ENCODE measurements around the gene ZNF430. TPM values are rescaled to one million over a fixed set of nuclear protein-coding genes. Genes with fewer than 3 reads are reported as not detected.
A peak's percentile ranks its signal among the peaks of the same experiment; 100 is the strongest.
"Not testable (repeated sequence)": the region's sequence is repeated elsewhere in the genome, so short reads cannot be mapped to it uniquely, and the experiment has no call there.

ZNF430 gene
- 9.8 TPM for polyA plus RNA-seq (2013, experiment 1 of 2)
- polyA plus RNA-seq (2013, experiment 2 of 2), result 12.2 TPM

GRCh38 chr19:21020298-21021227, at the start of gene ZNF430:
TSS of gene ZNF430 (plus strand) at chr19:21020657. CDS start at chr19:21020801, 144 bp downstream.
- no peaks in the 10 kb centered on the region for H3K4me1 ChIP-seq (ENCODE audit: control insufficient read depth in 2 of 2, insufficient read depth in 1 of 2, low read depth in 1 of 2, low read length in 2 of 2)
- no peak within 1 kb of the TSS for H2BK120ac ChIP-seq (ENCODE audit: low read depth, low read length)
- peaks cover 3 to 36% of the 10 kb centered on the region in 2 donors for H3K36me3 ChIP-seq (replicated peaks in 1 of 2; ENCODE audit: control insufficient read depth in 2 of 2, insufficient read depth in 2 of 2, low read length in 2 of 2)
- peaks cover 0 to 2% (median 0%) of the 10 kb centered on the region in 3 experiments for H3K27me3 ChIP-seq (ENCODE audit: control insufficient read depth in 3 of 3, insufficient read depth in 3 of 3, low read depth in 1 of 3, low read length in 3 of 3)
- no peak within 1 kb of the TSS for H4K91ac ChIP-seq (ENCODE audit: low read depth, low read length, poor library complexity)
- H3K4me2 ChIP-seq (ENCODE audit: insufficient read depth, low read length, poor library complexity, severe bottlenecking), result peak within 1 kb of the TSS; percentile 57
- no peak within 1 kb of the TSS for H2BK12ac ChIP-seq (ENCODE audit: low read length)
- H3K4me3 ChIP-seq (ENCODE audit: low read length in 2 of 2), result peak within 1 kb of the TSS; percentile 82 to 90
- H3K4ac ChIP-seq (ENCODE audit: low read length), result no peak within 1 kb of the TSS
- H3K27ac ChIP-seq (replicated peaks; ENCODE audit: low read length), result peak within 1 kb of the TSS; percentile 73
- H2AK5ac ChIP-seq (ENCODE audit: low read depth, low read length), result no peak within 1 kb of the TSS
- no peak within 1 kb of the TSS for H3K23ac ChIP-seq (ENCODE audit: low read depth, low read length, poor library complexity)
- no peak within 1 kb of the TSS for H2BK15ac ChIP-seq (ENCODE audit: low read length)
- H3K18ac ChIP-seq (ENCODE audit: low read length), result peak within 1 kb of the TSS; percentile 1
- peak within 1 kb of the TSS; percentile 32 for H2BK5ac ChIP-seq (ENCODE audit: low read length)
- no peaks in the 10 kb centered on the region for H3K79me1 ChIP-seq (ENCODE audit: low read depth, low read length)
- no CpG with 5 or more reads among the region's 44 CpGs for WGBS, 2 donors (ENCODE audit: extremely low coverage in 2 of 2, insufficient read length in 2 of 2, insufficient replicate concordance in 1 of 2)
- no peak within 1 kb of the TSS for H4K8ac ChIP-seq (ENCODE audit: low read depth, low read length)
- peaks cover 0 to 10% of the 10 kb centered on the region in 2 donors for H3K9me3 ChIP-seq (replicated peaks in 1 of 2; ENCODE audit: control insufficient read depth in 2 of 2, insufficient read depth in 1 of 2, low read depth in 1 of 2, low read length in 2 of 2)
- peak within 1 kb of the TSS; percentile 95 for H2AFZ ChIP-seq (ENCODE audit: low read length)
- no peak within 1 kb of the TSS for H3K14ac ChIP-seq (ENCODE audit: low read length)
- peak within 1 kb of the TSS; percentile 94 for H3K9ac ChIP-seq (ENCODE audit: low read depth, low read length, poor library complexity)
- DNase-seq (ENCODE audit: low spot score), result peak; percentile 96

- H4K8ac ChIP-seq (ENCODE audit: low read depth, low read length); H2BK15ac ChIP-seq (ENCODE audit: low read length); H3K9me3 ChIP-seq (replicated peaks in 1 of 2; ENCODE audit: control insufficient read depth in 2 of 2, insufficient read depth in 1 of 2, low read depth in 1 of 2, low read length in 2 of 2); H3K9ac ChIP-seq (ENCODE audit: low read depth, low read length, poor library complexity); H3K4me3 ChIP-seq (ENCODE audit: low read length in 2 of 2); H2BK120ac ChIP-seq (ENCODE audit: low read depth, low read length); H2BK5ac ChIP-seq (ENCODE audit: low read length); H3K4me2 ChIP-seq (ENCODE audit: insufficient read depth, low read length, poor library complexity, severe bottlenecking); DNase-seq (ENCODE audit: low spot score); H2AK5ac ChIP-seq (ENCODE audit: low read depth, low read length); H3K23ac ChIP-seq (ENCODE audit: low read depth, low read length, poor library complexity); H3K79me1 ChIP-seq (ENCODE audit: low read depth, low read length); H3K4me1 ChIP-seq (ENCODE audit: control insufficient read depth in 2 of 2, insufficient read depth in 1 of 2, low read depth in 1 of 2, low read length in 2 of 2); H3K36me3 ChIP-seq (replicated peaks in 1 of 2; ENCODE audit: control insufficient read depth in 2 of 2, insufficient read depth in 2 of 2, low read length in 2 of 2); H3K14ac ChIP-seq (ENCODE audit: low read length); H2BK12ac ChIP-seq (ENCODE audit: low read length); H2AFZ ChIP-seq (ENCODE audit: low read length); H3K18ac ChIP-seq (ENCODE audit: low read length); H3K27ac ChIP-seq (replicated peaks; ENCODE audit: low read length); H3K27me3 ChIP-seq (ENCODE audit: control insufficient read depth in 3 of 3, insufficient read depth in 3 of 3, low read depth in 1 of 3, low read length in 3 of 3); H3K4ac ChIP-seq (ENCODE audit: low read length); H4K91ac ChIP-seq (ENCODE audit: low read depth, low read length, poor library complexity): not testable (repeated sequence)
- no CpG with 5 or more reads among the region's 2 CpGs for WGBS, 2 donors (ENCODE audit: extremely low coverage in 2 of 2, insufficient read length in 2 of 2, insufficient replicate concordance in 1 of 2)
Measured at GRCh38 chr19:20992788-20993187, 27.7 kb upstream of the ZNF430 start.

GRCh38 chr19:20999731-21000352, 20.6 kb upstream of the ZNF430 start:
- peaks cover 4% of the 10 kb centered on the region for H3K79me1 ChIP-seq (ENCODE audit: low read depth, low read length)
- no peak overlapping the region for H2BK15ac ChIP-seq (ENCODE audit: low read length)
- H3K4me1 ChIP-seq (ENCODE audit: control insufficient read depth in 2 of 2, insufficient read depth in 1 of 2, low read depth in 1 of 2, low read length in 2 of 2), result peaks cover 0 to 5% of the 10 kb centered on the region in 2 donors
- no peaks in the 10 kb centered on the region for H3K27me3 ChIP-seq (ENCODE audit: control insufficient read depth in 3 of 3, insufficient read depth in 3 of 3, low read depth in 1 of 3, low read length in 3 of 3)
- peak overlapping the region; percentile 61 for H2BK120ac ChIP-seq (ENCODE audit: low read depth, low read length)
- H4K91ac ChIP-seq (ENCODE audit: low read depth, low read length, poor library complexity), result no peak overlapping the region
- no CpG with 5 or more reads among the region's 29 CpGs for WGBS, 2 donors (ENCODE audit: extremely low coverage in 2 of 2, insufficient read length in 2 of 2, insufficient replicate concordance in 1 of 2)
- peak overlapping the region; percentile 98 for H3K9ac ChIP-seq (ENCODE audit: low read depth, low read length, poor library complexity)
- H2BK5ac ChIP-seq (ENCODE audit: low read length), result peak overlapping the region; percentile 91
- peak overlapping the region; percentile 74 for H3K27ac ChIP-seq (replicated peaks; ENCODE audit: low read length)
- peak; percentile 91 for DNase-seq (ENCODE audit: low spot score)
- peak overlapping the region; percentile 81 for H2AK5ac ChIP-seq (ENCODE audit: low read depth, low read length)
- H3K4me2 ChIP-seq (ENCODE audit: insufficient read depth, low read length, poor library complexity, severe bottlenecking), result peak overlapping the region; percentile 77
- peak overlapping the region; percentile 58 for H3K4ac ChIP-seq (ENCODE audit: low read length)
- H3K14ac ChIP-seq (ENCODE audit: low read length), result peak overlapping the region; percentile 89
- no peak overlapping the region for H4K8ac ChIP-seq (ENCODE audit: low read depth, low read length)
- no peaks in the 10 kb centered on the region for H3K36me3 ChIP-seq (replicated peaks in 1 of 2; ENCODE audit: control insufficient read depth in 2 of 2, insufficient read depth in 2 of 2, low read length in 2 of 2)
- H3K4me3 ChIP-seq (ENCODE audit: low read length in 2 of 2), result peak overlapping the region; percentile 84 to 93
- H2AFZ ChIP-seq (ENCODE audit: low read length), result peak overlapping the region; percentile 95
- peak overlapping the region; percentile 95 for H3K18ac ChIP-seq (ENCODE audit: low read length)
- H3K9me3 ChIP-seq (replicated peaks in 1 of 2; ENCODE audit: control insufficient read depth in 2 of 2, insufficient read depth in 1 of 2, low read depth in 1 of 2, low read length in 2 of 2), result peaks cover 0 to 5% of the 10 kb centered on the region in 2 donors
- peak overlapping the region; percentile 92 for H3K23ac ChIP-seq (ENCODE audit: low read depth, low read length, poor library complexity)
- H2BK12ac ChIP-seq (ENCODE audit: low read length), result no peak overlapping the region

- H2BK15ac ChIP-seq (ENCODE audit: low read length); H3K4ac ChIP-seq (ENCODE audit: low read length); H2BK120ac ChIP-seq (ENCODE audit: low read depth, low read length); H3K14ac ChIP-seq (ENCODE audit: low read length); H3K18ac ChIP-seq (ENCODE audit: low read length); H3K9ac ChIP-seq (ENCODE audit: low read depth, low read length, poor library complexity); DNase-seq (ENCODE audit: low spot score); H4K91ac ChIP-seq (ENCODE audit: low read depth, low read length, poor library complexity); H3K79me1 ChIP-seq (ENCODE audit: low read depth, low read length); H2AK5ac ChIP-seq (ENCODE audit: low read depth, low read length); H3K4me1 ChIP-seq (ENCODE audit: control insufficient read depth in 2 of 2, insufficient read depth in 1 of 2, low read depth in 1 of 2, low read length in 2 of 2); H4K8ac ChIP-seq (ENCODE audit: low read depth, low read length); H2BK12ac ChIP-seq (ENCODE audit: low read length); H3K23ac ChIP-seq (ENCODE audit: low read depth, low read length, poor library complexity); H3K27me3 ChIP-seq (ENCODE audit: control insufficient read depth in 3 of 3, insufficient read depth in 3 of 3, low read depth in 1 of 3, low read length in 3 of 3); H3K27ac ChIP-seq (replicated peaks; ENCODE audit: low read length): not testable (repeated sequence)
- peak overlapping the region; percentile 95 for H2AFZ ChIP-seq (ENCODE audit: low read length)
- peaks cover 0 to 12% of the 10 kb centered on the region in 2 donors for H3K9me3 ChIP-seq (replicated peaks in 1 of 2; ENCODE audit: control insufficient read depth in 2 of 2, insufficient read depth in 1 of 2, low read depth in 1 of 2, low read length in 2 of 2)
- peak overlapping the region; percentile 57 for H3K4me2 ChIP-seq (ENCODE audit: insufficient read depth, low read length, poor library complexity, severe bottlenecking)
- no CpG with 5 or more reads among the region's 11 CpGs for WGBS, 2 donors (ENCODE audit: extremely low coverage in 2 of 2, insufficient read length in 2 of 2, insufficient replicate concordance in 1 of 2)
- peak overlapping the region; percentile 82 to 90 for H3K4me3 ChIP-seq (ENCODE audit: low read length in 2 of 2)
- H2BK5ac ChIP-seq (ENCODE audit: low read length), result peak overlapping the region; percentile 32
- H3K36me3 ChIP-seq (replicated peaks in 1 of 2; ENCODE audit: control insufficient read depth in 2 of 2, insufficient read depth in 2 of 2, low read length in 2 of 2), result peaks cover 3 to 42% of the 10 kb centered on the region in 2 donors
Measured at GRCh38 chr19:21021238-21021637, 781 bp downstream of the ZNF430 start.
